Central memory CD4-positive, alpha-beta T cell (primary cell): ENCODE results near the gene RGPD3.
"Not testable (repeated sequence)": the region's sequence is repeated elsewhere in the genome, so short reads cannot be mapped to it uniquely, and the experiment has no call there.

Source experiments
- DNase-seq: peaks from one replicate; pipeline ENCODE4 v3.0.0; 2022
- total RNA-seq, 3 experiments: gene quantifications; one replicate each; lab custom pipeline; 2026; lab: John Stamatoyannopoulos, UW

Gene RGPD3
- 0.56 to 2.1 (median 1.2) reads per million in 3 experiments for total RNA-seq

GRCh38 chr2:106468107-106468506 lies at the start of gene RGPD3:
TSS of gene RGPD3 (minus strand) at chr2:106468413. CDS start at chr2:106468288, 125 bp downstream.
- not testable (repeated sequence) for DNase-seq

- DNase-seq = no peak
Measured at GRCh38 chr2:106517329-106517728, 49.1 kb upstream of the RGPD3 start.

- DNase-seq = no peak
Measured at GRCh38 chr2:106516864-106517263, 48.7 kb upstream of the RGPD3 start.

GRCh38 chr2:106516436-106516835 lies 48.2 kb upstream of the RGPD3 start:
- DNase-seq = no peak

- DNase-seq = not testable (repeated sequence)
Measured at GRCh38 chr2:106514827-106515226, 46.6 kb upstream of the RGPD3 start.

GRCh38 chr2:106513391-106513790 lies 45.2 kb upstream of the RGPD3 start:
- not testable (repeated sequence) for DNase-seq

GRCh38 chr2:106511934-106512333 lies 43.7 kb upstream of the RGPD3 start:
- DNase-seq = not testable (repeated sequence)

- not testable (repeated sequence) for DNase-seq
Measured at GRCh38 chr2:106511476-106511901, 43.3 kb upstream of the RGPD3 start.

- DNase-seq = not testable (repeated sequence)
Measured at GRCh38 chr2:106510791-106511190, 42.6 kb upstream of the RGPD3 start.

GRCh38 chr2:106509374-106509770 lies 41.2 kb upstream of the RGPD3 start:
- DNase-seq = not testable (repeated sequence)

GRCh38 chr2:106508660-106509373 lies 40.6 kb upstream of the RGPD3 start:
- DNase-seq = not testable (repeated sequence)

- DNase-seq = not testable (repeated sequence)
Measured at GRCh38 chr2:106506002-106506687, 37.9 kb upstream of the RGPD3 start.

- DNase-seq = not testable (repeated sequence)
Measured at GRCh38 chr2:106504787-106505186, 36.6 kb upstream of the RGPD3 start.

- DNase-seq = not testable (repeated sequence)
Measured at GRCh38 chr2:106504192-106504591, 36.0 kb upstream of the RGPD3 start.

- not testable (repeated sequence) for DNase-seq
Measured at GRCh38 chr2:106502351-106502750, 34.1 kb upstream of the RGPD3 start.

GRCh38 chr2:106500350-106500749 lies 32.1 kb upstream of the RGPD3 start:
- DNase-seq = not testable (repeated sequence)

- DNase-seq = not testable (repeated sequence)
Measured at GRCh38 chr2:106498549-106498948, 30.3 kb upstream of the RGPD3 start.

GRCh38 chr2:106492913-106493312 lies 24.7 kb upstream of the RGPD3 start:
- not testable (repeated sequence) for DNase-seq

- DNase-seq = not testable (repeated sequence)
Measured at GRCh38 chr2:106492399-106492798, 24.2 kb upstream of the RGPD3 start.

GRCh38 chr2:106489701-106490100 lies 21.5 kb upstream of the RGPD3 start:
- DNase-seq = not testable (repeated sequence)

- not testable (repeated sequence) for DNase-seq
Measured at GRCh38 chr2:106487386-106488191, 19.4 kb upstream of the RGPD3 start.

- DNase-seq = not testable (repeated sequence)
Measured at GRCh38 chr2:106486551-106487385, 18.6 kb upstream of the RGPD3 start, which contains the start of gene CD8B2. TSS of gene CD8B2 (plus strand) at chr2:106487364. CDS start at chr2:106487427, 63 bp downstream.
